Activated CD4-positive, alpha-beta T cell treated with anti-CD3 and anti-CD28 coated beads for 36 hours (primary cell): ENCODE data around the gene CDKN1C. TPM values are rescaled to one million over a fixed set of nuclear protein-coding genes. Genes with fewer than 3 reads are reported as not detected.

Experiments
- ATAC-seq: fragments of 200-7000 bp; cut with Tn5 transposase; one replicate; pipeline ENCODE4 v1.10.0; 2021; ENCODE audit warnings: mild to moderate bottlenecking, moderate library complexity
- CTCF ChIA-PET: fragments of 350-600 bp; sonication (Branson Sonifier 250); formaldehyde crosslinking; loops from one replicate; lab custom pipeline; 2021; ENCODE audit warnings: antibody characterized with exemption; lab: Charles Lee
- POLR2A ChIA-PET: fragments of 350-600 bp; sonication (Branson Sonifier 250); formaldehyde crosslinking; loops from one replicate; lab custom pipeline; 2021; ENCODE audit warnings: antibody characterized with exemption, inconsistent platforms; lab: Charles Lee
- DNase-seq: peaks from one replicate; pipeline ENCODE4 v3.0.0-alpha.2; 2020
- H3K27ac Mint-ChIP-seq: one replicate; pipeline ENCODE4 v1.8.0; 2021; ENCODE audit warnings: mixed read lengths
- H3K27me3 Mint-ChIP-seq: one replicate; pipeline ENCODE4 v1.8.0; 2021; ENCODE audit warnings: mixed read lengths
- H3K36me3 Mint-ChIP-seq: one replicate; pipeline ENCODE4 v1.8.0; 2021; ENCODE audit warnings: low read depth, mixed read lengths
- H3K4me1 Mint-ChIP-seq: one replicate; pipeline ENCODE4 v1.8.0; 2021; ENCODE audit warnings: mixed read lengths
- H3K4me3 Mint-ChIP-seq: one replicate; pipeline ENCODE4 v1.8.0; 2021; ENCODE audit warnings: mild to moderate bottlenecking, moderate library complexity, mixed read lengths
- H3K9me3 Mint-ChIP-seq: one replicate; pipeline ENCODE4 v1.8.0; 2021; ENCODE audit warnings: low read depth, mixed read lengths
- intact Hi-C, 2 experiments: fragments of 100-400 bp; cut with DNase I in 1 of 2; cut with micrococcal nuclease in 1 of 2; formaldehyde crosslinking; loops; one replicate each; pipeline versions ENCODE4 v1.14.2 to v1.15.1; 2022 to 2024; cut with DNase I, micrococcal nuclease
- total RNA-seq, 2 experiments: library from RNA; stranded (reverse); gene quantifications; one replicate each; pipeline ENCODE4 v1.2.3, GENCODE V29; 2021

CDKN1C gene
- total RNA-seq, 2 experiments from 2014 or later: 0.21 to 0.53 TPM

- no peaks in the 10 kb centered on the region for H3K9me3 Mint-ChIP-seq
- peaks cover 12% of the 10 kb centered on the region for H3K36me3 Mint-ChIP-seq
- H3K4me1 Mint-ChIP-seq: peaks cover 16% of the 10 kb centered on the region
- H3K27ac Mint-ChIP-seq: no peak overlapping the region
- intact Hi-C loops: no loop called here
- no peak overlapping the region for H3K4me3 Mint-ChIP-seq
- H3K27me3 Mint-ChIP-seq: no peaks in the 10 kb centered on the region
- ChIA-PET POLR2A (no interaction called here), CTCF (interaction anchor here (0.5 to 4.3 kb wide), 5 partner anchors 11 to 371 kb away, joined by 3 to 28 read pairs (median 4); no protein-coding TSS in a partner anchor)
- DNase-seq: no peak
- ATAC-seq: no peak
Measured at GRCh38 chr11:2904153-2905052, 18.8 kb upstream of the CDKN1C start.

- Mint-ChIP-seq H3K27ac (peak overlapping the region; percentile 19), H3K9me3 (no peaks in the 10 kb centered on the region), H3K36me3 (peaks cover 12% of the 10 kb centered on the region), H3K4me1 (peaks cover 24% of the 10 kb centered on the region), H3K27me3 (no peaks in the 10 kb centered on the region), H3K4me3 (peak overlapping the region; percentile 52)
- DNase-seq: no peak
- intact Hi-C loops: no loop called here
- ChIA-PET POLR2A (no interaction called here), CTCF (interaction anchor here (0.9 to 4.3 kb wide), 4 partner anchors 11 to 370 kb away, joined by 4 to 28 read pairs (median 6); no protein-coding TSS in a partner anchor)
- no peak for ATAC-seq
Measured at GRCh38 chr11:2903672-2904011, 18.1 kb upstream of the CDKN1C start.

- ChIA-PET POLR2A (no interaction called here), CTCF (interaction anchor here (1.0 to 4.3 kb wide), 5 partner anchors 11 to 370 kb away, joined by 3 to 28 read pairs (median 6); partner anchors contain the start of gene PHLDA2)
- peak overlapping the region; percentile 22 for H3K27ac Mint-ChIP-seq
- no peaks in the 10 kb centered on the region for H3K27me3 Mint-ChIP-seq
- no peaks in the 10 kb centered on the region for H3K9me3 Mint-ChIP-seq
- H3K4me3 Mint-ChIP-seq: peak overlapping the region; percentile 64
- peaks cover 12% of the 10 kb centered on the region for H3K36me3 Mint-ChIP-seq
- DNase-seq (no peak), ATAC-seq (no peak)
- peaks cover 30% of the 10 kb centered on the region for H3K4me1 Mint-ChIP-seq
- intact Hi-C loops: loop anchor here (1.0 kb wide), 8 partner anchors 11 to 519 kb away; partner anchors contain the start of genes CARS1 (in 1 of the 2), CDKN1C (in 1 of the 2), NAP1L4 (in 1 of the 2) and PHLDA2 (in 1 of the 2)
Measured at GRCh38 chr11:2902784-2903671, 17.5 kb upstream of the CDKN1C start.

GRCh38 chr11:2901854-2902783, 16.5 kb upstream of the CDKN1C start:
- peak; percentile 98 for DNase-seq
- Mint-ChIP-seq H3K4me1 (peaks cover 33% of the 10 kb centered on the region), H3K9me3 (no peaks in the 10 kb centered on the region), H3K36me3 (peaks cover 12% of the 10 kb centered on the region), H3K27ac (peak overlapping the region; percentile 22), H3K4me3 (peak overlapping the region; percentile 64), H3K27me3 (no peaks in the 10 kb centered on the region)
- ChIA-PET POLR2A (interaction anchor here (0.8 kb wide), 1 partner anchor 10 kb away, joined by 3 read pairs; no protein-coding TSS in a partner anchor), CTCF (interaction anchor here (1.0 to 4.3 kb wide), 4 partner anchors 10 to 28 kb away, joined by 3 to 28 read pairs (median 5); partner anchors contain the start of gene PHLDA2)
- ATAC-seq: peak; percentile 96
- intact Hi-C loops: loop anchor here (1.0 kb wide), 8 partner anchors 10 to 520 kb away; partner anchors contain the start of genes CARS1 (in 1 of the 2), CDKN1C (in 1 of the 2), NAP1L4 (in 1 of the 2) and PHLDA2 (in 1 of the 2)

- no peaks in the 10 kb centered on the region for H3K9me3 Mint-ChIP-seq
- intact Hi-C loops: no loop called here
Measured at GRCh38 chr11:2901196-2901796, 15.7 kb upstream of the CDKN1C start.

GRCh38 chr11:2899080-2899783, 13.7 kb upstream of the CDKN1C start:
- H3K27me3 Mint-ChIP-seq: no peaks in the 10 kb centered on the region
- no peak overlapping the region for H3K4me3 Mint-ChIP-seq
- H3K27ac Mint-ChIP-seq: peak overlapping the region; percentile 92
- CTCF ChIA-PET: interaction anchor here (1.3 kb wide), 1 partner anchor 11 kb away, joined by 4 read pairs; no protein-coding TSS in a partner anchor
- H3K9me3 Mint-ChIP-seq: no peaks in the 10 kb centered on the region
- intact Hi-C loops: no loop called here
- no peak for ATAC-seq
- H3K4me1 Mint-ChIP-seq: peaks cover 33% of the 10 kb centered on the region
- POLR2A ChIA-PET: no interaction called here
- DNase-seq: no peak
- H3K36me3 Mint-ChIP-seq: no peaks in the 10 kb centered on the region

More at GRCh38 chr11:2901196-2901796, 15.7 kb upstream of the CDKN1C start:
- no peak for DNase-seq
- Mint-ChIP-seq H3K4me1 (peaks cover 33% of the 10 kb centered on the region), H3K36me3 (peaks cover 12% of the 10 kb centered on the region), H3K4me3 (peak overlapping the region; percentile 33), H3K27me3 (no peaks in the 10 kb centered on the region), H3K27ac (no peak overlapping the region)
- ChIA-PET CTCF (interaction anchor here (0.7 to 4.3 kb wide), 2 partner anchors 9 to 508 kb away, joined by 3 to 28 read pairs; no protein-coding TSS in a partner anchor), POLR2A (interaction anchor here (0.8 kb wide), 1 partner anchor 9 kb away, joined by 3 read pairs; no protein-coding TSS in a partner anchor)
- no peak for ATAC-seq

- CTCF ChIA-PET: interaction anchor here (0.9 to 1.3 kb wide), 2 partner anchors 11 to 32 kb away, joined by 3 to 4 read pairs; no protein-coding TSS in a partner anchor
- intact Hi-C loops: no loop called here
- peak overlapping the region; percentile 92 for H3K27ac Mint-ChIP-seq
- no peaks in the 10 kb centered on the region for H3K36me3 Mint-ChIP-seq
- DNase-seq (peak; percentile 77), ATAC-seq (peak; percentile 60)
- POLR2A ChIA-PET: no interaction called here
- H3K9me3 Mint-ChIP-seq: no peaks in the 10 kb centered on the region
- no peaks in the 10 kb centered on the region for H3K27me3 Mint-ChIP-seq
- peak overlapping the region; percentile 52 for H3K4me3 Mint-ChIP-seq
- H3K4me1 Mint-ChIP-seq: peaks cover 30% of the 10 kb centered on the region
Measured at GRCh38 chr11:2898366-2899079, 12.9 kb upstream of the CDKN1C start.

GRCh38 chr11:2897048-2897447, 11.5 kb upstream of the CDKN1C start:
- Mint-ChIP-seq H3K9me3 (no peaks in the 10 kb centered on the region), H3K4me3 (no peak overlapping the region), H3K27ac (no peak overlapping the region), H3K4me1 (peaks cover 30% of the 10 kb centered on the region), H3K27me3 (no peaks in the 10 kb centered on the region), H3K36me3 (no peaks in the 10 kb centered on the region)
- DNase-seq (no peak), ATAC-seq (no peak)
- CTCF ChIA-PET: no interaction called here
- POLR2A ChIA-PET: no interaction called here
- intact Hi-C loops: no loop called here

GRCh38 chr11:2896047-2896446, 10.5 kb upstream of the CDKN1C start:
- Mint-ChIP-seq H3K9me3 (no peaks in the 10 kb centered on the region), H3K27me3 (no peaks in the 10 kb centered on the region), H3K36me3 (no peaks in the 10 kb centered on the region), H3K4me3 (no peak overlapping the region), H3K4me1 (peaks cover 39% of the 10 kb centered on the region), H3K27ac (no peak overlapping the region)
- ATAC-seq (no peak), DNase-seq (no peak)
- ChIA-PET POLR2A (no interaction called here), CTCF (interaction anchor here (1.1 to 1.4 kb wide), 2 partner anchors 18 to 363 kb away, joined by 3 read pairs; no protein-coding TSS in a partner anchor)
- intact Hi-C loops: no loop called here
